ENCODE measurements around the gene LBHD1.

The LBHD1 gene

GRCh38 chr11:62613291-62613778, 58.7 kb downstream of the LBHD1 start:
- no peak for DNase-seq
